GM12891 (cell line): Measurements from ENCODE around the gene MELK.

Experiments used
- PAX5 ChIP-seq: IDR thresholded peaks from 2 replicates; pipeline ENCODE4 v1.6.1; 2011; ENCODE audit warnings: low read length, moderate library complexity, mild to moderate bottlenecking; ENCODE audit not compliant: insufficient read depth, severe bottlenecking
- POLR2A ChIP-seq: IDR thresholded peaks from 2 replicates; pipeline ENCODE4 v1.6.1; 2011; ENCODE audit warnings: low read depth, low read length, control low read depth
- POLR2AphosphoS5 ChIP-seq: IDR thresholded peaks from 2 replicates; pipeline ENCODE4 v1.6.1; 2011; ENCODE audit warnings: low read depth, low read length, control low read depth
- POU2F2 ChIP-seq: IDR thresholded peaks from 2 replicates; pipeline ENCODE4 v1.6.1; 2011; ENCODE audit warnings: low read depth, mild to moderate bottlenecking, control low read depth, low read length, moderate library complexity
- TAF1 ChIP-seq: IDR thresholded peaks from 2 replicates; pipeline ENCODE4 v1.6.1; 2011; ENCODE audit warnings: low read depth, low read length, control low read depth

DNA sequence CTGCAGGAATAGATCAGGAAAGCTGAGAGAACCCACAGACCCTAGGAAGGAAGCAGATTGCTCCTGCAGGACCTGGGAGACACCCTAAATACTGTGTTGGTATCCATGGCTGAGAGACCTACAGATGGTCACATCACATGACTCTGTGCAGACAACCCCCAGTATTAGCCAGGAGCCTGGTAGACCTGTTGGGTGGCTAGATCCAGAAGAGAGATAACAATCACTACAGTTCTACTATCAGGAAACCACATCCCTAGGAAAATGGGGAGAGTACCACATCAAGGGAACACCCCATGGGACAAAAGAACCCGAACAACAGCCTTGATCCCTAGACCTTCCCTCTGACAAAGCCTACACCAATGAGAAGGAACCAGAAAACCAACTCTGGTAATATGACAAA, 24.2 kb upstream of the MELK start:
- TF ChIP-seq TAF1 (no peak), POLR2A (no peak), POLR2AphosphoS5 (no peak), POU2F2 (no peak), PAX5 (no peak)
